Right lobe of liver (tissue), 6 donors: Measurements from ENCODE around the gene SP5. TPM values are rescaled to one million over a fixed set of nuclear protein-coding genes. Genes with fewer than 3 reads are reported as not detected.

Experiments
- ATAC-seq, 4 donors: fragments of 200-7000 bp; cut with Tn5 transposase; one replicate each; pipeline ENCODE4 v1.9.1; 2020; ENCODE audit warnings: mild to moderate bottlenecking in 4 of 4, moderate library complexity in 4 of 4
- DNase-seq, 3 donors: peaks; one replicate each; pipeline ENCODE4 v3.0.0-alpha.2; 2020
- H3K27ac ChIP-seq, 3 donors: fragments of 200-600 bp; one replicate each; pipeline ENCODE4 v1.8.0; 2022
- H3K27me3 ChIP-seq, 2 donors: fragments of 200-600 bp; one replicate each; pipeline ENCODE4 v1.8.0; 2022
- H3K36me3 ChIP-seq, 4 donors: fragments of 200-600 bp; sonication (generic) in 1 of 4; one replicate each; pipeline versions ENCODE4 v1.5.1 to v1.8.0; 2017 to 2022; ENCODE audit warnings: control low read depth in 1 of 4
- H3K4me1 ChIP-seq, 4 donors: fragments of 200-600 bp; sonication (generic) in 1 of 4; one replicate each; pipeline versions ENCODE4 v1.5.1 to v1.8.0; 2017 to 2022; ENCODE audit warnings: control low read depth in 1 of 4
- H3K4me3 ChIP-seq, 3 donors: fragments of 200-600 bp; one replicate each; pipeline ENCODE4 v1.8.0; 2022
- H3K9me3 ChIP-seq, 4 donors: fragments of 200-600 bp; sonication (generic) in 1 of 4; one replicate each; pipeline versions ENCODE4 v1.5.1 to v1.8.0; 2017 to 2022; ENCODE audit warnings: control low read depth in 1 of 4
- CTCF ChIP-seq, 4 donors: fragments of 200-600 bp in 3 of 4; fragments of 450-650 bp in 1 of 4; IDR thresholded peaks; one replicate each; pipeline versions ENCODE4 v1.5.1 to v1.8.0; 2016 to 2022; ENCODE audit warnings: antibody characterized with exemption in 4 of 4, mild to moderate bottlenecking in 2 of 4
- POLR2A ChIP-seq: fragments of 450-650 bp; IDR thresholded peaks from one replicate; pipeline ENCODE4 v1.6.1; 2017; ENCODE audit warnings: antibody characterized with exemption, mild to moderate bottlenecking
- WGBS: methylation state at CpG from one replicate; pipeline ENCODE4 v1.1.6; 2018; ENCODE audit warnings: low coverage, low lambda C conversion rate; ENCODE audit not compliant: insufficient coverage; ENCODE audit errors: missing lambda C conversion rate; 5-methylcytosine and 5-hydroxymethylcytosine counted together
- intact Hi-C, 2 donors: fragments of 100-400 bp; cut with DNase I; formaldehyde crosslinking; loops; one replicate each; pipeline versions ENCODE4 v1.11.2 to v1.14.1; 2022
- total RNA-seq, 6 experiments: library from RNA; depleted of rRNA in 2 of 6; stranded (reverse); fragments of >200 nt in 2 of 6; fragmentation: NEBNext Ultra II Directional in 3 of 6; extraction: Animal tissue kit (Norgen Biotek cat#: 25700) in 3 of 6; gene quantifications; one replicate each; pipeline versions ENCODE4 v1.1.0 to v1.2.4, GENCODE V29; 2016 to 2023
- donor health status: DM: no; HTN: yes; CAD: no.
- donor health status: DM: no; HTN: no; CAD: no.
- donor health status: DM: no; HTN: no; CAD: no.
- donor health status: DM: no; HTN: yes; CAD: no.
- donor health status: DM: no; HTN: yes; CAD: no.

SP5 gene
- total RNA-seq, 6 experiments from 2014 or later, result 1.4 to 16.0 (median 1.9) TPM

DNA sequence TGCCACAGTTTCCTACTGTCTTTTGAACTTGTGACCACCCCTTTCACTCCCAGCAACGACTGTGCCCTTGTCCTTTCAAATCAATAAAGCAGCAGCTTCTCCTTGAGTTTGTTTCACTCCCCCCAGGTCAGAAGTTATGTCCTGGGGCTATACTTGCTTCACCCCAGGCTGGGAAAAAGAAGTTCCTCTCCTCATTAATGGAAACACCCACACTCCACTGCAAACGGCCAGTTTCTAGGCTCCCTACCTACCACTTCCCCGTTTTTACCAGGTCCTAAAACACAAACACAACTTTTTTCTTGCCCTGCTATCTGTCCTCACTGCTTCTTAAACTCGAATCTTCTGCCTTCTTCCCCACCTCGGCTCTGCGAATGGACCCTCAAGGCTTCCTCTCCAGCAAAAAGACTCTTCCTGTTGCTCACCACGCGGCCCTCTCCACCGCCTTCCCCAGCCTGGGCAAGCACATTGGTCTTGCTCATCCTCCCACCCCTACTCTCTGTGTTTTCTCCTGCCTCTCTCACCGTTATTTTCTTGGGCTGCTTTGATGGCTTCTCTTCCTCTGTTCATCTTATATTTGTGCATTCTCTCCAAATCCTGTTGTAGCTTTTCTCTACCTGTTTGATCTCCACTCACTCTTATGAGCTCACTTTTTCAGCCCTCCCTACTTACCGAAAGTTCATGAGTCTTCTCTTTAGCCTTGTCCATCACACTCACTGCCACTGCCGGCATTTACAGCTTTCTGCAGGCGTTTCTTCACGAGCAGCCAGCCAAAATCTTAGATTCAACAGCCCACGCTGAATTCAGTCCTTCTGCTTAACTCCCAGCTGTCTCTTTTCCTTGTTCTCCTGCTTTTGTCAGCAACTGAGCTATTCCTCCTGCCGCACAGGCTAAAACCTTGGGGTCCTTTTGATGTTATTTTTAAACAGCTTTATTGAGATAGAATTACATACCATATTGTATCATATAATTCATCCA lies 7.0 kb upstream of the SP5 start:
- TF ChIP-seq POLR2A (no peak), CTCF (IDR thresholded peaks at IDR 0.05) (no peak)
- H3K27me3 ChIP-seq, result no peaks in the 10 kb centered on the region
- intact Hi-C loops, result no loop called here
- WGBS, result 34% methylated on average over 16 of the region's 16 CpGs
- H3K27ac ChIP-seq, result no peak overlapping the region
- no peak for ATAC-seq
- DNase-seq, result no peak
- H3K4me1 ChIP-seq, result peaks cover 0 to 6% (median 0%) of the 10 kb centered on the region in 4 donors
- H3K36me3 ChIP-seq, result no peaks in the 10 kb centered on the region
- H3K4me3 ChIP-seq, result no peak overlapping the region
- H3K9me3 ChIP-seq, result no peaks in the 10 kb centered on the region

GRCh38 chr2:170710609-170710979 lies 4.5 kb upstream of the SP5 start:
- intact Hi-C loops, result no loop called here
- Histone ChIP-seq H3K9me3 (no peaks in the 10 kb centered on the region), H3K27me3 (peaks cover 0 to 4% of the 10 kb centered on the region in 2 donors), H3K27ac (no peak overlapping the region), H3K4me3 (no peak overlapping the region), H3K36me3 (no peaks in the 10 kb centered on the region), H3K4me1 (peaks cover 0 to 8% (median 2%) of the 10 kb centered on the region in 4 donors)
- no peak for ATAC-seq
- no peak for TF ChIP-seq POLR2A
- TF ChIP-seq CTCF (IDR thresholded peaks at IDR 0.05), result no peak
- DNase-seq, result no peak
- WGBS, result 64% methylated on average over 1 of the region's 1 CpG

DNA sequence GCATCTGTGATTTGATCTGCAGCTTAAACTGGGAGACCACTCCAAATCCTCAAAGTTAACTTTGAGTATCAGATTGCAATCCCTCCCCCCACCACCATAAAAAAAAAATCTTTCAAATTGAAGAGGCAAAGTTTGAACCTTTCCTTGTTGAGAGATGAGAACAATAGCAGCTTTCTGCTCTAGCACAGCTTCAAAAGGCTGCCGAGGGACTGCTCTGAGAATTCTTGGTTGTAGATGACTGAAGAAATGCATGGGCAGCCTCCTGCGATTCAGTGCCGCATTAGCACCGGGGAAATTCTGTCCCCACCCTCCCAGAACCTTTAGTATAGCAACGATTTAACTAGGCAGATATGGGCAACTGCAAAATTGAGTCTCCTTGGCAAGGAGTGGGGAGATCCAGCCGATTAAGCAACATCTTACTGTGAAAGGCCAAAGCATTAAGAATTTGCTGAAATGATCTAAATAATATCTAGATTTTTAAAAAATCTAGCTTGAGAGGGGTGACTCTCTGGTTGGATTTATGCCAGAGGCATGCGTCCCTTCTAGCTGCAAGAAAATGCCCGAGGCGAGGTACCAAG lies 3.9 kb upstream of the SP5 start:
- H3K27me3 ChIP-seq, result peaks cover 0 to 4% of the 10 kb centered on the region in 2 donors
- H3K36me3 ChIP-seq, result no peaks in the 10 kb centered on the region
- no peak for ATAC-seq
- 7% methylated on average over 8 of the region's 9 CpGs for whole genome bisulfite sequencing
- H3K4me3 ChIP-seq, result peak overlapping the region in 2 of 3 donors; percentile 11 to 20
- H3K9me3 ChIP-seq, result no peaks in the 10 kb centered on the region
- intact Hi-C loops, result no loop called here
- peaks cover 0 to 14% (median 2%) of the 10 kb centered on the region in 4 donors for H3K4me1 ChIP-seq
- TF ChIP-seq CTCF (IDR thresholded peaks at IDR 0.05) (no peak), POLR2A (no peak)
- no peak overlapping the region for H3K27ac ChIP-seq
- DNase-seq, result no peak

DNA sequence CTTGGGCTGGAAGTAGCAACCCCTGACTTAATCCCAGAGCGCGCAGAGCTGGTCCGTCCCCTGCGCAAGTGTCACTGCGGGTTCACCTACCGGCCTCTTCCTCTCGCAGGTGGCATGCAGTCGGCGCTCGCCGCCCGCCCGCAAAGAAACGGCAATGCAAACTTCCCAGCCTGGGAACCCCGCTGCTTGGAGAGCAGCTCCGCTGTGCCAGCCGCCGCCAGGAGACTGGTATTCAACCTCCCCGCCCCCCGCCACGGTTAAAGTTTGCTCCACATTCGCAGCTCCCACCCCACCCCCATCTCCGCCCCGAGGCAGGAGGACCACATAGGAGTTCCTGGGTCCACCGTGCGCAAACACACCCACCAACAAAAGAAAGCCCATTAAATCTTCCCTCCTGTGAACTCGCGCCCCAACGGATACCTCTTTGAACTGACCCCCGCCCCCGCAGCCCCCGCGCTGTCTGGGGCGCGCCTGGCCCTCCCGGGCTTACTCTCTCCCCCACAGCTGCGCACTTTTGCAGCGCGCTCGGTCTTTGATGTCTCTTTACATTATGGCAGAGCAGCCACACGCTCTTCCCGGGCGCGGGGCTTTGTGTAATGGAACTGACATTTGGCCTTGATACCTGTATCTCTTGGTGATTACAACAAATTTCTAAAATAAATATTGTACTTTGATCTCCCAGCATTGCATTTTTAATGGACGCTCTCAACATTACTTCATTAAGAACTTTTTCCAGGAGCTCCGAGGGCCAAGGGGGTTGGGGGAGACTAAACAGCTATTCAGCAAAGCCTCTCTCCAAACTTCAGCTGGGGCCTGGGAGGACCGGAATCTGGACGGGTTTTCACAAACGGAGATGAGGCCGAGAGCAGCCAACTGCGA lies 3.1 kb upstream of the SP5 start:
- Histone ChIP-seq H3K4me3 (peak overlapping the region in 2 of 3 donors; percentile 11 to 20), H3K4me1 (peaks cover 0 to 14% (median 2%) of the 10 kb centered on the region in 4 donors), H3K27me3 (peaks cover 0 to 4% of the 10 kb centered on the region in 2 donors), H3K27ac (no peak overlapping the region), H3K9me3 (no peaks in the 10 kb centered on the region), H3K36me3 (no peaks in the 10 kb centered on the region)
- DNase-seq (peak; percentile 37 to 61 (median 54)), ATAC-seq (peak in 1 of 4 donors; percentile 2)
- TF ChIP-seq CTCF (IDR thresholded peaks at IDR 0.05) (no peak), POLR2A (no peak)
- intact Hi-C loops, result no loop called here
- WGBS, result under 1% methylated on average over 22 of the region's 51 CpGs
